HG02981 (cell line): Measurements from ENCODE around the gene KREMEN1.
"Not testable (repeated sequence)": the region's sequence is repeated elsewhere in the genome, so short reads cannot be mapped to it uniquely, and the experiment has no call there.

Experiments
- ATAC-seq: cut with Tn5 transposase; IDR thresholded peaks from one replicate; pipeline ENCODE4 v1.9.1; 2021; ENCODE audit warnings: mild to moderate bottlenecking, moderate library complexity; ENCODE audit not compliant: unreplicated experiment

Gene KREMEN1, protein sequence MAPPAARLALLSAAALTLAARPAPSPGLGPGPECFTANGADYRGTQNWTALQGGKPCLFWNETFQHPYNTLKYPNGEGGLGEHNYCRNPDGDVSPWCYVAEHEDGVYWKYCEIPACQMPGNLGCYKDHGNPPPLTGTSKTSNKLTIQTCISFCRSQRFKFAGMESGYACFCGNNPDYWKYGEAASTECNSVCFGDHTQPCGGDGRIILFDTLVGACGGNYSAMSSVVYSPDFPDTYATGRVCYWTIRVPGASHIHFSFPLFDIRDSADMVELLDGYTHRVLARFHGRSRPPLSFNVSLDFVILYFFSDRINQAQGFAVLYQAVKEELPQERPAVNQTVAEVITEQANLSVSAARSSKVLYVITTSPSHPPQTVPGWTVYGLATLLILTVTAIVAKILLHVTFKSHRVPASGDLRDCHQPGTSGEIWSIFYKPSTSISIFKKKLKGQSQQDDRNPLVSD

GRCh38 chr22:29072979-29073617 lies at the start of gene KREMEN1:
KREMEN1 (plus strand) TSS chr22:29073035; CDS start chr22:29073131, 96 bp downstream.
- ATAC-seq: no peak

GRCh38 chr22:29023172-29023796 lies 49.6 kb upstream of the KREMEN1 start:
- ATAC-seq: no peak

- no peak for ATAC-seq
Measured at GRCh38 chr22:29026579-29026978, 46.3 kb upstream of the KREMEN1 start.

DNA sequence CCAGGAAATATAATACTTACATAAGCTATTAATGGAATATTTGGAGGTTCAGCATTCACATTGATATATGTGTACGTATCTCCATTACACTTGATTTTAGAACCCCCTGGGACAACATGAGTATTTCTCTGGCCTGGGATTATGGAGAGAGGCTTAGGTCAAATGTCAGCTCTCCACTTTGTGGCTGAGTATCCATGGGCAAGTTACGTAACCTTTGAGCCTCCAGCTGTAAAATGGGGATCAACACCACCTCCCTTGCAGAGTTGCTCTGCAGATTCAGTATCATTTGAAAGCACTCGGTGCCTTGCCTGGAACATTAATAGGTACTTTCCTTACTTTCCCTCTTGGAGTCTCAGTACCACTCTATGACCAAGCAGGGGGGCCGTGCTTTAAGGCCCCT lies 44.4 kb upstream of the KREMEN1 start:
- no peak for ATAC-seq

- no peak for ATAC-seq
Measured at GRCh38 chr22:29029202-29030000, 43.4 kb upstream of the KREMEN1 start.

- no peak for ATAC-seq
Measured at GRCh38 chr22:29030016-29030617, 42.7 kb upstream of the KREMEN1 start.

GRCh38 chr22:29030618-29031226 lies 42.1 kb upstream of the KREMEN1 start:
- no peak for ATAC-seq

DNA sequence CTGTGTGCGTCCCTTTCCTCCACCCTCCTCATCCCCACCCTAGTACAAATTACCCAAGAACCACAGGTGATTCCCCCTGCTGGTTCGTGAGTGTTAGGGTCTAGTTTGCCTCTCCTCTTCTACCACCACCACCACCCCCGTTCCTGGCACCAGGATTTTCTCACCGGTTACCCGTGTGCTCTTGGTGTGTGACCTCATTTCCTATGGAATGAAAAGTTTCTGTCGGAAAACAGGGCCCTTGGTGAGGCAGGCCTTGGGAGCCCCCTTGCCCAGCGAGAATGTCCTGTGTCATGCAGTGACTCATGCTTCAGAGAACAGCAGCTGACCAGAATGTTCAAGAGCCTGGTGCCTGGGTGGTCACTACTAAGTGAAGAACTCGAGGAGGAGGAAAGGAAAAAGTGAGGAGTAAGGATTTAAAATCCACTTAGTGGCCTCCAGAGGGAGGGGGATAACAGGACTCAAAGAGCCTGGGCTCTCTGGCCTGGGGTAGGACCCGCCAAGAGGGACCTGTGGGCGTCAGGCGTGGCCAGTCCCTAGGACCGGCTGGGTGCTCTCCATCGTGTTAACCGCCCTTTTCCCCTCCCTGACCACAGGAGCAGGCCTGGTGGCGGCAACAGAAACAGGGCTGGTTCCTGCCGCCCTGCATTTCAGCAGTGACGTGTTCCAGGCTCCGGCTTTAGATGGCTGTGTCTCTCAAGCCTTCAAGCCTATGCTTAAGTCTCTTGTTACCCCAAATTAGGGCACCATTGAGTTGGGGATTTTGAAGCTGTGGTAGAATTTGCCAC lies 41.4 kb upstream of the KREMEN1 start:
- no peak for ATAC-seq

DNA sequence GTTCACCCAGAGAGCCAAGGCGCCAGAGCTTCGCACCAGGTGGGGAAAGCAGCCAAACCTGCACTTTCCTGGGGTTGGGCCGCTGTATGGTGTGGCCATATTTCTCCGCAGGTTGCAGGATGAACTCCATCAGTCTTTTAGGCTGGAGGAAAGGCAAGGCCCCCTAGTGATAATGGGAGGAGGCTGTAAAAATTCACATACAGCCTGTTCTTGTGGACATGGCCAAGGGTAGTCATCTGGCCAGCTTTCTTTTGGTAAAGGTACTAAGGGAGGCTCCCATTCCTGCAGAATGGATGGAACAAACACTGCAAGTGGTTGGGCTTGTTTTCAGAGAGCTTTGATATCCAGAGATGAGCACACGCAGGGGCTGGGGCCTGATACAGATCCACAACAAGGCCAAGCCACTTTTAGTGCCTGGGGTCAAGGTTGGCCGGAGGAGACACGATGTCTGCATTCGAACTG lies 40.8 kb upstream of the KREMEN1 start:
- ATAC-seq: no peak

GRCh38 chr22:29032584-29032983 lies 40.3 kb upstream of the KREMEN1 start:
- no peak for ATAC-seq

DNA sequence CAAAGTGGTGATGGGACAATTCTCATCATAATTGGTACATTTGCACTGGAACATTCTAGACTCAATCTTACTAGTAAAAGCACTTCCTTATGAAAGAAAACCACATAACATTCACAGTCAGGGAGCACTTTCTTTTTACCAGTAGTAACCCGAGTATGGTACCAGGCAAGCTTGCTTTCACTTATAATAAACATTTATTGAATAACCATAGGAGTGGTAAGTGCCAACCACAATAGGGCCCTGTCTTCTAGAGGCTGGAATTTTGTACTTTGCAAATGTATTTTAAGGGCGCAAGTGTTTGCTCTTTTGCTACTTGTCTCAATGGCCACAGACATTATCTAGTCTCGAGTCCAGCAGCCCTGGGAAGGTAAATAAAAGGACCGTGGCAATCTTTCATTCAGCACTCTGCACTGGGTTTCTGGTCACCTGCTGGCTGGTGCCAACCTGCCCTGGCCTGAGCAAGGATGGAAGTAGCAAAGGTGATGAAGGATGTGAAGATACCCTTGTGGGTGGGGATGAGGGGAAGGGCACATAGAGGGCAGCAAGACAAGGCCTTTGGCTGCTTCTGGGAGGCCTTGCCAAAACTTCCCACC lies 35.4 kb upstream of the KREMEN1 start:
- ATAC-seq: no peak

- no peak for ATAC-seq
Measured at GRCh38 chr22:29039148-29039547, 33.7 kb upstream of the KREMEN1 start.

DNA sequence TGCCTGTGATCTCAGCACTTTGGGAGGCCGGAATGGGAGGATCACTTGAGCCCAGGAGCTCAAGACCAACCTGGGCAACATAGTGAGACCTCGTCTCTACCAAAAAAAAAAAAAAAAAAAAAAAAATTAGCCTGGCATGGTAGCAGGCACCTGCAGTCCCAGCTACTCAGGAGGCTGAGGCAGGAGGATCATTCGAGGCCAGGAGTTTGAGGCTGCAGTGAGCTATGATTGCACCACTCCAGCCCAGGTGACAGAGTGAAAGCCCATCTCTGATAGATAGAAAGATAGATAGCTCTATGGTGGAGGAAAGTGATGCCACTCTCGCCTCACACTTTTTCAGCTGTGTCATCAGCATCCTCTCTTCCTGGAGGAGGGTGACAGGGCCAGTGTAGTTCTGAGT lies 33.2 kb upstream of the KREMEN1 start:
- not testable (repeated sequence) for ATAC-seq

- no peak for ATAC-seq
Measured at GRCh38 chr22:29040385-29041275, 32.2 kb upstream of the KREMEN1 start.

- no peak for ATAC-seq
Measured at GRCh38 chr22:29041408-29041807, 31.4 kb upstream of the KREMEN1 start.

- ATAC-seq: no peak
Measured at GRCh38 chr22:29043906-29044575, 28.8 kb upstream of the KREMEN1 start.

DNA sequence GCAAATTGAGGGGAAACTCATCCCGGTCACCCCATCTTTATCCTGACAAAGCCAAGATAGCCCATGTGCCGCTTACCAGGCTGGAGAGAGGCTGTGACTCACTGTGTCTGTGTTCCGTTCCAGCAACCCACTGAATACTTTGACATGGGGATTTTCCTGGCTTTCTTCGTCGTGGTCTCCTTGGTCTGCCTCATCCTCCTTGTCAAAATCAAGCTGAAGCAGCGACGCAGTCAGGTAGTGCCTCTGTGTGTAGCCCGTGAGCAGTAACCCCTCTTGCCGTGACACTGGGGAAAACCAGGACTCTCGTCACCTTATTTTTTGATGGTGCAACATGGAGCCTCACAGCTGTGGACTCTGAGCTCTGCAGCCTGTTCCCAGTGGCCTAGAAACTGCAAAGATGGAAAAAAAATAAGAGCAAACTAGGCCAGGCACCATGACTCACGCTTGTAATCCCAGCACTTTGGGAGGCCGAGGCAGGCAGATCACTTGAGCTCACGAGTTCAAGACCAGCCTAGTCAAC lies 28.1 kb upstream of the KREMEN1 start:
- ATAC-seq: no peak
